GM12878 (cell line): ENCODE data around the gene CHST8. TPM values are rescaled to one million over a fixed set of nuclear protein-coding genes. Genes with fewer than 3 reads are reported as not detected.

ENCODE experiments used
- ATAC-seq: fragments of 200-7000 bp; cut with Tn5 transposase; 3 replicates; pipeline ENCODE4 v1.9.1; 2020; ENCODE audit warnings: mild to moderate bottlenecking, moderate library complexity
- BruUV-seq: library from RNA; stranded (reverse); fragments of 400-500 nt; replicated peaks from 2 replicates; lab custom pipeline; 2021; lab: Mats Ljungman, UMichigan
- CTCF ChIA-PET: fragments of 300-600 bp; sonication (Branson Sonifier 250); formaldehyde crosslinking; extraction: SDS; loops from one replicate; lab custom pipeline; 2021; ENCODE audit warnings: inconsistent platforms; lab: Yijun Ruan, JAX
- POLR2A ChIA-PET: fragments of 350-600 bp; formaldehyde crosslinking; extraction: SDS; loops from one replicate; lab custom pipeline; 2021; ENCODE audit warnings: inconsistent platforms; lab: Charles Lee
- RAD21 ChIA-PET: fragments of 300-600 bp; sonication (Branson Sonifier 250); formaldehyde crosslinking; loops from one replicate; lab custom pipeline; 2023; ENCODE audit warnings: antibody characterized with exemption; ENCODE audit not compliant: unreplicated experiment; lab: Charles Lee
- SMC1A ChIA-PET: fragments of 300-600 bp; sonication (Branson Sonifier 250); formaldehyde crosslinking; loops from one replicate; lab custom pipeline; 2023; ENCODE audit not compliant: unreplicated experiment, uncharacterized antibody; lab: Charles Lee
- DNase-seq: peaks from one replicate; pipeline ENCODE4 v3.0.0-alpha.2; 2011; ENCODE audit warnings: low read depth, low spot score
- FAIRE-seq: peaks from 3 replicates; lab custom pipeline; 2011; peaks lifted over from hg19 to GRCh38; lab: Jason Lieb, UNC
- H2AFZ ChIP-seq: 2 replicates; pipeline ENCODE4 v1.6.0; 2011; ENCODE audit warnings: low read depth, low read length, control low read depth; ENCODE audit not compliant: control insufficient read depth
- H3K27ac ChIP-seq: 2 replicates; pipeline ENCODE4 v1.5.1; 2011; ENCODE audit warnings: control low read depth; ENCODE audit not compliant: control insufficient read depth, insufficient read depth
- H3K27me3 ChIP-seq, 2 experiments: replicated peaks in 1 of 2; 2 replicates each; pipeline versions ENCODE4 v1.6.0 to v1.6.1; 2011; ENCODE audit warnings: low read length in 1 of 2; ENCODE audit not compliant: control insufficient read depth in 2 of 2, insufficient read depth in 2 of 2
- H3K36me3 ChIP-seq, 2 experiments: 2 replicates each; pipeline ENCODE4 v1.5.1; 2011; ENCODE audit warnings: low read length in 1 of 2; ENCODE audit not compliant: control insufficient read depth in 2 of 2, insufficient read depth in 2 of 2
- H3K4me1 ChIP-seq: 2 replicates; pipeline ENCODE4 v1.6.1; 2011; ENCODE audit warnings: mild to moderate bottlenecking, low read length, moderate library complexity, mixed read lengths; ENCODE audit not compliant: control insufficient read depth, insufficient read depth
- H3K4me2 ChIP-seq: 2 replicates; pipeline ENCODE4 v1.6.0; 2011; ENCODE audit warnings: control low read depth; ENCODE audit not compliant: control insufficient read depth, insufficient read depth
- H3K4me3 ChIP-seq: fragments of 200-600 bp; sonication (generic); 2 replicates; pipeline ENCODE4 v1.5.1; 2016
- H3K79me2 ChIP-seq: 2 replicates; pipeline ENCODE4 v1.6.0; 2011; ENCODE audit warnings: low read length; ENCODE audit not compliant: control insufficient read depth, insufficient read depth
- H3K9ac ChIP-seq: 2 replicates; pipeline ENCODE4 v1.8.0; 2011; ENCODE audit warnings: low read length, control low read depth, mixed read lengths; ENCODE audit not compliant: control insufficient read depth, insufficient read depth
- H3K9me3 ChIP-seq: replicated peaks from 3 replicates; pipeline ENCODE4 v1.5.1; 2011; ENCODE audit warnings: mild to moderate bottlenecking, low read length; ENCODE audit not compliant: control insufficient read depth, insufficient read depth
- H4K20me1 ChIP-seq: 2 replicates; pipeline ENCODE4 v1.6.0; 2011; ENCODE audit not compliant: control insufficient read depth, insufficient read depth
- BHLHE40 ChIP-seq, 2 experiments: fragments of 450-650 bp in 1 of 2; IDR thresholded peaks; 2 replicates each; pipeline ENCODE4 v1.6.1; 2011 to 2017; ENCODE audit warnings: low read depth in 2 of 2, borderline replicate concordance in 1 of 2, improper control_type of control experiment in 1 of 2, low read length in 1 of 2, mild to moderate bottlenecking in 1 of 2
- CHD1 ChIP-seq: IDR thresholded peaks from 2 replicates; pipeline ENCODE4 v1.6.1; 2012; ENCODE audit warnings: low read depth, low read length, improper control_type of control experiment
- CHD2 ChIP-seq: IDR thresholded peaks from 2 replicates; pipeline ENCODE4 v1.6.1; 2011; ENCODE audit warnings: low read depth, low read length, improper control_type of control experiment, borderline replicate concordance
- CREB1 ChIP-seq: IDR thresholded peaks from 2 replicates; pipeline ENCODE4 v1.6.1; 2012; ENCODE audit warnings: low read depth, mild to moderate bottlenecking, inconsistent platforms
- DPF2 ChIP-seq: fragments of 450-650 bp; IDR thresholded peaks from 2 replicates; pipeline ENCODE4 v1.6.1; 2017; ENCODE audit warnings: mild to moderate bottlenecking
- EED ChIP-seq: sonication (generic); IDR thresholded peaks from 2 replicates; pipeline ENCODE4 v1.6.1; 2016; ENCODE audit warnings: antibody characterized with exemption, low read depth
- EGR1 ChIP-seq, 2 experiments: IDR thresholded peaks; 1 replicate in 1 of 2; 2 replicates in 1 of 2; pipeline ENCODE4 v1.6.1; 2011 to 2012; ENCODE audit warnings: low read depth in 2 of 2, low read length in 2 of 2, borderline replicate concordance in 1 of 2, mild to moderate bottlenecking in 1 of 2, moderate library complexity in 1 of 2
- EP300 ChIP-seq, 2 experiments: fragments of 150-350 bp in 1 of 2; IDR thresholded peaks; 2 replicates each; pipeline ENCODE4 v1.6.1; 2011 to 2012; ENCODE audit warnings: low read depth in 2 of 2, low read length in 2 of 2, borderline replicate concordance in 1 of 2, improper control_type of control experiment in 1 of 2, inconsistent platforms in 1 of 2; ENCODE audit not compliant: control insufficient read depth in 1 of 2
- IKZF1 ChIP-seq: fragments of 450-650 bp; conservative IDR thresholded peaks from 2 replicates; pipeline ENCODE4 v1.6.1; 2017; ENCODE audit warnings: antibody characterized with exemption, mild to moderate bottlenecking
- IKZF2 ChIP-seq, 2 experiments: fragments of 450-650 bp; IDR thresholded peaks; 2 replicates each; pipeline ENCODE4 v1.6.1; 2017; ENCODE audit warnings: mild to moderate bottlenecking in 2 of 2, moderate library complexity in 2 of 2
- KDM1A ChIP-seq: fragments of 200-600 bp; sonication (generic); IDR thresholded peaks from 2 replicates; pipeline ENCODE4 v1.6.1; 2016; ENCODE audit warnings: borderline replicate concordance
- MEF2A ChIP-seq: IDR thresholded peaks from 2 replicates; pipeline ENCODE4 v1.6.1; 2011; ENCODE audit warnings: low read depth, mild to moderate bottlenecking, low read length, moderate library complexity; ENCODE audit not compliant: insufficient read depth
- MXI1 ChIP-seq: fragments of 150-350 bp; IDR thresholded peaks from 2 replicates; pipeline ENCODE4 v1.6.1; 2011; ENCODE audit warnings: low read depth, mild to moderate bottlenecking, inconsistent platforms, low read length, improper control_type of control experiment
- MYC ChIP-seq: IDR thresholded peaks from 2 replicates; pipeline ENCODE4 v1.6.1; 2011; ENCODE audit warnings: mild to moderate bottlenecking, low read length, moderate library complexity, inconsistent platforms; ENCODE audit not compliant: insufficient read depth, insufficient replicate concordance, insufficient read length, severe bottlenecking
- PAX8 ChIP-seq: fragments of 450-650 bp; IDR thresholded peaks from 2 replicates; pipeline ENCODE4 v1.6.1; 2017; ENCODE audit warnings: mild to moderate bottlenecking, moderate library complexity
- POLR2AphosphoS2 ChIP-seq: IDR thresholded peaks from 2 replicates; pipeline ENCODE4 v1.6.1; 2011; ENCODE audit warnings: low read depth, mild to moderate bottlenecking, low read length, improper control_type of control experiment, moderate library complexity
- RBBP5 ChIP-seq: fragments of 200-600 bp; sonication (generic); conservative IDR thresholded peaks from 2 replicates; pipeline ENCODE4 v1.6.1; 2016
- RCOR1 ChIP-seq: conservative IDR thresholded peaks from 2 replicates; pipeline ENCODE4 v1.6.1; 2012; ENCODE audit warnings: low read depth, low read length, improper control_type of control experiment
- SMAD1 ChIP-seq: fragments of 450-650 bp; IDR thresholded peaks from 2 replicates; pipeline ENCODE4 v1.6.1; 2018; ENCODE audit warnings: mild to moderate bottlenecking, low read depth; ENCODE audit not compliant: partially characterized antibody
- WGBS: methylation state at CpG from one replicate; pipeline ENCODE4 v1.1.6; 2016; ENCODE audit warnings: low lambda C conversion rate; ENCODE audit not compliant: insufficient replicate concordance, insufficient coverage; ENCODE audit errors: missing lambda C conversion rate; 5-methylcytosine and 5-hydroxymethylcytosine counted together
- in situ Hi-C: fragments of 300-500 bp; cut with MboI; formaldehyde crosslinking; loops from 9 replicates; pipeline ENCODE4 v1.14.3; 2018; ENCODE audit warnings: mixed read lengths
- intact Hi-C: fragments of 100-400 bp; cut with micrococcal nuclease; formaldehyde crosslinking; loops from one replicate; pipeline ENCODE4 v1.14.2; 2022; ENCODE audit not compliant: unreplicated experiment
- polyA plus RNA-seq, 11 experiments: library from polyadenylated mRNA; depleted of rRNA in 4 of 11; unstranded in 6 of 11; stranded (reverse) in 5 of 11; fragments of >200 nt; fragmentation: Nextera tagmentation in 4 of 11; fragmentation: Illumina TruSeq in 1 of 11; extraction: Ambion mirVana in 4 of 11; extraction: Trizol in 1 of 11; gene quantifications; 1 replicate in 1 of 11; 2 replicates in 10 of 11; pipeline versions ENCODE4 v1.2.1 to v1.2.3, GENCODE V29; 2011 to 2016; ENCODE audit warnings: inconsistent platforms in 2 of 11, missing spikeins in 2 of 11, low read depth in 1 of 11
- total RNA-seq, 4 experiments: library from RNA; depleted of rRNA in 3 of 4; stranded (reverse); fragments of >200 nt in 3 of 4; fragmentation: Illumina TruSeq in 1 of 4; extraction: Trizol in 1 of 4; gene quantifications; 2 replicates each; pipeline versions ENCODE4 v1.2.1 to v1.2.3, GENCODE V29; 2013 to 2021

The CHST8 gene
- total and polyA plus RNA-seq, 10 of the 15 experiments (the other 5 are each of a cell fraction or from before 2014, with no cell fraction given) = 0.06 TPM; not detected in 9

DNA sequence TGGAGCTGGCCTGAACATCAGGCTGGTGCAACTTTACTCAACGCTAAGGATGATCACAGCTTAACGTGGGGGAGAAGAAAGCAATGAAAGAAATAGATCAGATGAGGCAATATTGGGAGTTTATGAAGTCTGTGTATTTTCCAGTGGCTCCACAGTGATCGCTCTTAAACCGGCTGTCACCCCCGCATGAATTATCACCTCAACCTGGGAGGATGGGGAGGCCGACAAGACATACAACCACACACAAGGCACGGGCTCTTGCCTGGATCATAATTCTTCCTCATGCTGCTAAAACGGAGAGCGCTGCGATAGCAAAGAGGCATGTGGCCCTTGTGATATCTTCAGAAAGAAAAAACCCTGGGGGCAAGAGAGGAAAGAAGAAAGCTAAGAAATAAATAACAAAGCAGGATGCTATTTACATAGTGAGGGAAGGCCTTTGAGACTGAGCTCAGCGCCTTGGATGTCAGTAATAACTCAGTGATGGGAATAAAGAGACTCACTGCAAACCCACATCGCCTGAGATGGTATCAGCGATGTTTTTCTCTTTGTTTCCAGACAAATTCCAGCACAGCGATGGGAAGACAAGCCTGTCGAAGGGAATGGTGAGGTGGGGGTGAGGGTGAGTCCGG, 19.1 kb upstream of the CHST8 start:
- in situ Hi-C loops = no loop called here
- Histone ChIP-seq H3K79me2 (no peaks in the 10 kb centered on the region), H3K9ac (no peak overlapping the region), H2AFZ (no peak overlapping the region), H3K4me2 (no peak overlapping the region), H3K27me3 (no peaks in the 10 kb centered on the region), H4K20me1 (no peaks in the 10 kb centered on the region), H3K9me3 (no peaks in the 10 kb centered on the region; the same call in 2 of the 3 replicates), H3K4me3 (no peak overlapping the region), H3K4me1 (no peaks in the 10 kb centered on the region), H3K36me3 (no peaks in the 10 kb centered on the region), H3K27ac (no peak overlapping the region)
- CTCF ChIA-PET = no interaction called here
- FAIRE-seq (no peak), ATAC-seq (no peak), DNase-seq (no peak)
- POLR2A ChIA-PET = no interaction called here
- TF ChIP-seq MEF2A (no peak), BHLHE40 (IDR thresholded peaks at IDR 0.05; ENCODE audit: borderline replicate concordance in 1 of 2, low read depth in 2 of 2, low read length in 1 of 2) (no peak), IKZF2 (IDR thresholded peaks at IDR 0.05) (no peak), EED (no peak)
- BruUV-seq = no TSS peak
- WGBS = 57% methylated on average over 16 of the region's 16 CpGs
- RAD21 ChIA-PET = no interaction called here
- intact Hi-C loops = no loop called here
- SMC1A ChIA-PET = no interaction called here

- SMC1A ChIA-PET = no interaction called here
- Histone ChIP-seq H3K79me2 (no peaks in the 10 kb centered on the region), H3K9me3 (no peaks in the 10 kb centered on the region; the same call in 2 of the 3 replicates), H2AFZ (no peak overlapping the region), H3K4me1 (no peaks in the 10 kb centered on the region), H3K36me3 (no peaks in the 10 kb centered on the region), H3K9ac (no peak overlapping the region), H4K20me1 (no peaks in the 10 kb centered on the region), H3K4me3 (no peak overlapping the region), H3K4me2 (no peak overlapping the region), H3K27me3 (no peaks in the 10 kb centered on the region), H3K27ac (no peak overlapping the region)
- in situ Hi-C loops (no loop called here), intact Hi-C loops (no loop called here)
- FAIRE-seq (no peak), DNase-seq (no peak), ATAC-seq (no peak)
- CTCF ChIA-PET = no interaction called here
- POLR2A ChIA-PET = no interaction called here
- WGBS = 22% methylated on average over 6 of the region's 6 CpGs
- BruUV-seq = no TSS peak
- TF ChIP-seq PAX8 (no peak), EP300 (IDR thresholded peaks at IDR 0.05; ENCODE audit: borderline replicate concordance in 1 of 2, control insufficient read depth in 1 of 2, low read depth in 2 of 2, low read length in 2 of 2) (no peak), IKZF1 (no peak), EGR1 (IDR thresholded peaks at IDR 0.05; ENCODE audit: borderline replicate concordance in 1 of 2, low read depth in 2 of 2, low read length in 2 of 2) (no peak), CHD2 (no peak), RCOR1 (no peak), MXI1 (no peak), KDM1A (no peak), MYC (no peak), SMAD1 (no peak), CHD1 (no peak), POLR2AphosphoS2 (no peak), RBBP5 (no peak), CREB1 (no peak), DPF2 (no peak)
- RAD21 ChIA-PET = no interaction called here
These were observed 18.4 kb upstream of the CHST8 start for GRCh38 chr19:33603377-33603776.
